ENCODE results near the gene PGGHG.
"Not testable (repeated sequence)": the region's sequence is repeated elsewhere in the genome, so short reads cannot be mapped to it uniquely, and the experiment has no call there.

The PGGHG gene

GRCh38 chr11:297586-298405, 8.9 kb downstream of the PGGHG start:
- DNase-seq (ENCODE audit: low read depth in 2 of 2), result no peak

DNA sequence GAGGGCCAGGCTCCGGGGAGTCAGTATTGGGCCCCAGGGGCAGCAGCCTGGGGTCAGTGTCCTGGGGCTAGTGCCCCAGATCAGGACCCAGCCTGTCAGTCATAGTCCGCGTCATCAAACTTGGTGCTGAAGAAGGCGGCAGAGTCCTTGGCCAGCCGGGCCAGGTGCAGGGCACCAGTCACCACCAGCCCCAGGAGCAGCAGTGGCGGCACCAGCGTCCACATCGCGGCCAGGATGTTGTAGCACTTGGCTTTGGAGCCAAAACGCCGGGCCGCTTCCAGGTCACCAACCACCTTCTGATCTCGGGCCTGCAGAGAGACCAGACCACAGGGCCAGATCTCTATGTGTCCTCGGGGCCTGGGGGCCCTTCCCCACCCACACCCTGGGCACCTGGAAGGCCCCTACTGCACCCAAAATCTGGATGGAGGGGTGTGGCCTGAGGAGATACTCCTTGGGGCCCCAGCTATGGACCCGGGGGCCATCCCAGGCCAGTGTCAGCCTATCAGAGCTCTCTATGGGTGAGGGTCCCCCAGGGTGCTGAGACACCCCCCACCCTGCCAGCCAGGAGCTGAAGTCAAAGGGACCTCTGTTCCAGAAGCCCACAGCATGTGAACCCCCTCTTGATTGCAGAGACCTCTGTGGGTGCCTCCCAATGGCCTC, 9.6 kb downstream of the PGGHG start:
- DNase-seq (ENCODE audit: low read depth in 2 of 2), result no peak

DNA sequence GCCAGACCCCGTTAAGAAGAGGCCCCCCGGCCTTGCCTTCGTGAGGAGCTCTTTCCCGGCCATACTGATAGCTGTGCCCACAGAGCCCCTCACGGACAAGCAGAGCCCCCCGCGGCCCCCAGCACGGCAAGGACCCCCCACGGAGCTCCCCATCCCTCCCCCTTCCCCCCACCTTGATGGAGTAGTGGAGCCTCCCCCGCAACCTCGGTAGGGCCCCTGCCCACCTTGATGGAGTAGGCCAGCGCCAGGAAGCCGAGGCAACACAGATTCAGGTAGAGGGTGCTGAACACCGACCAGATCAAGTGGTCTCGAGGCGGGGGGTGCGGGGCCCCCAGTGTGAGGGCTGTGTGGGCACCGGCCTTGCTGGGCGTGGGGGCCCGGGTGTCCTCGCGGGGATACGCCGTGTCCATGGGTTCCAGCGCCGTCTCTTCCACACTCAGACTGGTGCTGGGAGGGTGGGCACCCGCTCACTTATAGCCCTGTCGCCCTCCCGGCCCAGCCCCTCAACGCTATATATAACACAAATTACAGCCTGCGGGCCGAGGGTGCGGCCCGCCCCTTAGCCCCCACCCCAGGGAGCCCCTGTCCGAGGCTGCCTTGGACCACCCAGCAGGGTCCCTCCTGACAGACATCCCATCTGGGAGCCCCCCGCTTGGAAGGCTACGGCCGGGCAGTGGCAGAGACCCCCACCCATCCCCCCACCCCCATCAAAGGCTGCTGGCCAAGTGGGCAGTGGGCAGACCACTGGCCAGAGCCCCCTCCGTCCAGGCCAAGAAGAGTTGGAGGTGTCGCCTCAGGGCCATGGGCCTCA, 10.4 kb downstream of the PGGHG start, which contains the start of gene IFITM5:
Gene IFITM5 (minus strand): TSS at position 446 of the 811 bp plus-strand sequence. CDS start 36 bp downstream, at position 410.
- DNase-seq (ENCODE audit: low read depth in 2 of 2), result no peak

- no peak for DNase-seq (ENCODE audit: low read depth in 2 of 2)
Observed at GRCh38 chr11:299951-300735, 11.2 kb downstream of the PGGHG start.

- DNase-seq (ENCODE audit: low read depth in 2 of 2), result no peak
Observed at GRCh38 chr11:303363-303762, 14.4 kb downstream of the PGGHG start.

GRCh38 chr11:304061-304506, 15.2 kb downstream of the PGGHG start:
- no peak for DNase-seq (ENCODE audit: low read depth in 2 of 2)

DNA sequence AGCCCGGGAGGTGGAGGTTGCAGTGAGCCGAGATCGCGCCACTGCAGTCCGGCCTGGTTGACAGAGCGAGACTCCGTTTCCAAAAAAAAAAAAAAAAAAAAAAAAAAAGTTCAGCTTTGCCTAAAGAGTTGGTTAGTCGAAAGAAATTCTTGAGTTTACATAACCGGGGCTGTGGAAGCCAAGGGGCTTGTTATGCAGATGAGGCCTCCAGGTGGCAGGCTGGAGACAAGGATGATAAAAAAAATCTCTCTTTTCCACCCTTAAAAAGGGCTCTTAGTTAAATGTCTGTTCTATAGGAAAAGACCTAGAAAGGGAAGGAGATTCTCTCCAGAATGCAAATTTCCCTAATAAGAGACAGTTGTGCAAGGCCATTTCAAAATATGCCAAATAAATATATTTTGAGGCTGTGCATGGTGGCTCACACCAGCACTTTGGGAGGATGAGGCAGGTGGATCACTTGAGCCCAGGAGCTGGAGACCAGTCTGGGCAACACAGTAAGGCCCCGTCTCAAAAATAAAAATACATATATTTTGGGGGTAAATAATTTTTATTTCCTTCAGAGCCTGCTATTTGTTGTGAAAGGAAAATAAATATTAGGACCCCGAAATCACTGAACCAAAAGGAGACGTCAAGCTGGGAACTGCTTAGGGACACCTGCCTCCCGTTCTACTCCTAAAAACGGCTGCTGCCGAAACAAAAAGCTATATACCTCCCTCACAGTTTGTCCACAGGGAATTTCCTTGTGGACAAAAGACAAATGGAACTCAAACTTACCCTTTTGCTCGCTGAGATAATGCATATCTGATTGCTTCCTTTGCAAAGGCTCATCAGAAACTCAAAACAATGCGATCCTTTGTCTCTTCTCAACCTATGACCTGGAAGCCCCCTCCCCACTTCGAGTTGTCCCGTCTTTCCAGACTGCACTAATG, 16.3 kb downstream of the PGGHG start:
- DNase-seq (ENCODE audit: low read depth in 2 of 2), result no peak

DNA sequence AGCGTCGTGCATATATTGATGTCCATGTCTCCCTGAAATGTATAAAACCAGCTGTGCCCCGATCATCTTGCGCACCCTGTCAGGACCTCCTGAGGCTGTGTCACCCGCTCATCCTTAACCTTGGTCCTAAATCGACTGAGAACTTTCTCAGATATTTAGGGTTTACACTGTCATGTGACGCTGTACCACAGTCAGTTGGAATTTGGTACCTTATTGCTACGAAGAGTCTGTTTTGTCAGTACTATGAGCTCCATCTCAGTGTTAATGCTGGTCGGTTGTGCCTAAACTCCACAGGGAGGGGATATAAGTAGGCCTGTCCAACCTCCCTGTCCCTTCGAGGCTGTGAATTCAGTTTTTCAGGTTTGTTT, 16.9 kb downstream of the PGGHG start:
- DNase-seq (ENCODE audit: low read depth in 2 of 2), result no peak

GRCh38 chr11:306645-307371, 17.9 kb downstream of the PGGHG start:
- DNase-seq (ENCODE audit: low read depth in 2 of 2), result no peak

- DNase-seq (ENCODE audit: low read depth in 2 of 2), result not testable (repeated sequence)
Observed at GRCh38 chr11:307766-308708, 19.1 kb downstream of the PGGHG start, which contains the start of gene IFITM2. IFITM2 (plus strand) TSS chr11:307816; CDS start chr11:308193, 377 bp downstream.

DNA sequence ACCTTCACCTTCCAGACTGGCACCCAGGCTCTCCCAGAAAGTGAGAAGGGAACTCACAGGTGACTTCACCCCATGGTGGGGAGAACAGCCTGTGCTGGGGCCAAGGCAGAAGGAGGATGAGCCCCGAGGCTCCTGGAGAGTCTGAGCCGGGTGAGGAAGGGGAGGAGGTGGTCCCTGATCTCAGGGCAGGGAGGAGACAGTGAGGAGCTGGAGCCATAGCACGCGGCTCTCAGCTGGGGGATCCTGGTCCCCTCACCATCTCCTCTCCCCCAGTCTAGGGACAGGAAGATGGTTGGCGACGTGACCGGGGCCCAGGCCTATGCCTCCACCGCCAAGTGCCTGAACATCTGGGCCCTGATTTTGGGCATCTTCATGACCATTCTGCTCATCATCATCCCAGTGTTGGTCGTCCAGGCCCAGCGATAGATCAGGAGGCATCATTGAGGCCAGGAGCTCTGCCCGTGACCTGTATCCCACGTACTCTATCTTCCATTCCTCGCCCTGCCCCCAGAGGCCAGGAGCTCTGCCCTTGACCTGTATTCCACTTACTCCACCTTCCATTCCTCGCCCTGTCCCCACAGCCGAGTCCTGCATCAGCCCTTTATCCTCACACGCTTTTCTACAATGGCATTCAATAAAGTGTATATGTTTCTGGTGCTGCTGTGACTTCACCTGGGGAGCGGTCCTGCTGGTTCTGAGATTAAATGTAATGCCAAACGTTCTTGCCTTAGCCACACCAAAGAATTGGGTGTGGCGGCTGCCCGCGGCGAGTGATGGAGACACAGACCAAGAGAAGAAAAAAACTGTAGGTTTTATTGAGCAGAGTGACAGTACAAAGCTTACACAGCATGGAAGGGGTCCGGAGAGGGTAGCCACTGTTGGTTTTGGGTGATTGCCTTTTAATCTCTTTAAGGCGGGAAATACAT, 20.1 kb downstream of the PGGHG start:
- not testable (repeated sequence) for DNase-seq (ENCODE audit: low read depth in 2 of 2)

- DNase-seq (ENCODE audit: low read depth in 2 of 2), result not testable (repeated sequence)
Observed at GRCh38 chr11:309979-310572, 21.1 kb downstream of the PGGHG start.

- not testable (repeated sequence) for DNase-seq (ENCODE audit: low read depth in 2 of 2)
Observed at GRCh38 chr11:311013-311748, 22.3 kb downstream of the PGGHG start.

GRCh38 chr11:312092-312816, 23.3 kb downstream of the PGGHG start:
- DNase-seq (ENCODE audit: low read depth in 2 of 2), result no peak

DNA sequence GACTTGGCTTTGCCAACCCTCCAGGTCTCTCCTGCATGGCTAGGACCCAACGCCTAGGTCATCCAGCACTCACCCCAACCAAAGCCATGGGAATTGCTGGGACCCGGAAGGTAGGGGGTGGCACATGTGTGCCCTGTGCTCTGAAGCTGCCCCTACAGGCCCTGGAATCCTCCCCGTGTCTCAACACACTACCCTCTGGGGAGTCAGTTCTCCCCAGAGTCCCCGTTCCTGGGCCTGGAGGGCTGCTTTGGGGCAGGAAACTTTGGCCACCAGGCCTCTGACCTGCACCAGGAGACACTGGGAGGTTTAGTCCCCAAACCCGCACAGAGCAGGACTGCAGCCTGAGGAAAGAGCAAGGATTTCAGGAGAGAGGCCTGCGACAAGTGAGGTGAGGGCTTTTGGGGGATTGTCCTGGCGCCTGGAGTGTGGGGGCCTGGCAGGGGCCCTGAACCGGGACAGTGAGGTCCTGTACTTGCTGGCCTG, 24.4 kb downstream of the PGGHG start:
- DNase-seq (ENCODE audit: low read depth in 2 of 2), result no peak
